Measurements from ENCODE around the gene EGFL8. TPM values are rescaled to one million over a fixed set of nuclear protein-coding genes. Genes with fewer than 3 reads are reported as not detected.

EGFL8 gene
- total and polyA plus RNA-seq, 9 of the 15 experiments (the other 6 are each of a cell fraction or from before 2014, with no cell fraction given), result 2.2 to 47.4 (median 14.2) TPM

GRCh38 chr6:32195902-32196681 is 31.7 kb downstream of the EGFL8 start (continued):
- TF ChIP-seq DLX4 (CRISPR knock-in tag; IDR thresholded peaks at IDR 0.05) (no peak), ZNF609 (CRISPR knock-in tag; IDR thresholded peaks at IDR 0.05; ENCODE audit: borderline replicate concordance) (peak; percentile 93), ZNF444 (CRISPR knock-in tag; IDR thresholded peaks at IDR 0.05) (no peak), U2AF1 (optimal IDR thresholded peaks at IDR 0.05; ENCODE audit: low read depth, low read length) (no peak), DNMT1 (IDR thresholded peaks at IDR 0.05) (peak; percentile 88; the same call in 1 of the 2 replicates), FIP1L1 (IDR thresholded peaks at IDR 0.05; ENCODE audit: low read depth, low read length, poor library complexity, severe bottlenecking) (peak; percentile 86), GABPB2 (CRISPR knock-in tag; conservative IDR thresholded peaks at IDR 0.05) (no peak; the same call in 1 of the 2 replicates), KDM2B (CRISPR knock-in tag; IDR thresholded peaks at IDR 0.05) (no peak), HDGF (IDR thresholded peaks at IDR 0.05) (no peak), ZNF57 (CRISPR knock-in tag; IDR thresholded peaks at IDR 0.05) (peak; percentile 75; the same call in 1 of the 2 replicates), CCAR2 (IDR thresholded peaks at IDR 0.05; ENCODE audit: low read depth, low read length) (no peak), PHF20 (IDR thresholded peaks at IDR 0.05; ENCODE audit: partially characterized antibody) (peak; percentile 79), KAT8 (IDR thresholded peaks at IDR 0.05; ENCODE audit: low read depth) (no peak), ZNF280A (IDR thresholded peaks at IDR 0.05; ENCODE audit: low read depth, partially characterized antibody) (no peak), ZNF76 (CRISPR knock-in tag; IDR thresholded peaks at IDR 0.05; ENCODE audit: borderline replicate concordance) (peak; percentile 39; the same call in 1 of the 2 replicates)
- TF ChIP-seq, protein P1, sequence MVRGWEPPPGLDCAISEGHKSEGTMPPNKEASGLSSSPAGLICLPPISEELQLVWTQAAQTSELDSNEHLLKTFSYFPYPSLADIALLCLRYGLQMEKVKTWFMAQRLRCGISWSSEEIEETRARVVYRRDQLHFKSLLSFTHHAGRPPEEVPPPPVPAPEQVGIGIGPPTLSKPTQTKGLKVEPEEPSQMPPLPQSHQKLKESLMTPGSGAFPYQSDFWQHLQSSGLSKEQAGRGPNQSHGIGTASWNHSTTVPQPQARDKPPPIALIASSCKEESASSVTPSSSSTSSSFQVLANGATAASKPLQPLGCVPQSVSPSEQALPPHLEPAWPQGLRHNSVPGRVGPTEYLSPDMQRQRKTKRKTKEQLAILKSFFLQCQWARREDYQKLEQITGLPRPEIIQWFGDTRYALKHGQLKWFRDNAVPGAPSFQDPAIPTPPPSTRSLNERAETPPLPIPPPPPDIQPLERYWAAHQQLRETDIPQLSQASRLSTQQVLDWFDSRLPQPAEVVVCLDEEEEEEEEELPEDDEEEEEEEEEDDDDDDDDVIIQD (CRISPR knock-in tag; IDR thresholded peaks at IDR 0.05), result no peak

Data from K562 (cell line).